ENCODE results near the gene KCNQ5.

KCNQ5 gene

GRCh38 chr6:72963946-72964345 lies 342.1 kb downstream of the KCNQ5 start:
- H3K4me3 ChIP-seq (ENCODE audit: control insufficient read depth, low read depth, low read length) = no peak overlapping the region
- no peak for TF ChIP-seq CTCF (IDR thresholded peaks at IDR 0.05; ENCODE audit: control insufficient read depth, insufficient read depth, low read depth, low read length, missing control alignments)
- no peak for DNase-seq (ENCODE audit: low read depth)

- no peak for DNase-seq (ENCODE audit: low read depth)
- H3K4me3 ChIP-seq (ENCODE audit: control insufficient read depth, low read depth, low read length) = no peak overlapping the region
- no peak for TF ChIP-seq CTCF (IDR thresholded peaks at IDR 0.05; ENCODE audit: control insufficient read depth, insufficient read depth, low read depth, low read length, missing control alignments)
These were observed 344.9 kb downstream of the KCNQ5 start for GRCh38 chr6:72966628-72967280.

- no peak for DNase-seq (ENCODE audit: low read depth)
- no peak overlapping the region for H3K4me3 ChIP-seq (ENCODE audit: control insufficient read depth, low read depth, low read length)
- TF ChIP-seq CTCF (IDR thresholded peaks at IDR 0.05; ENCODE audit: control insufficient read depth, insufficient read depth, low read depth, low read length, missing control alignments) = no peak
These were observed 345.5 kb downstream of the KCNQ5 start for GRCh38 chr6:72967329-72967728.

GRCh38 chr6:72968704-72969103 lies 346.8 kb downstream of the KCNQ5 start:
- no peak for TF ChIP-seq CTCF (IDR thresholded peaks at IDR 0.05; ENCODE audit: control insufficient read depth, insufficient read depth, low read depth, low read length, missing control alignments)
- H3K4me3 ChIP-seq (ENCODE audit: control insufficient read depth, low read depth, low read length) = no peak overlapping the region
- no peak for DNase-seq (ENCODE audit: low read depth)

GRCh38 chr6:72969666-72970065 lies 347.8 kb downstream of the KCNQ5 start:
- TF ChIP-seq CTCF (IDR thresholded peaks at IDR 0.05; ENCODE audit: control insufficient read depth, insufficient read depth, low read depth, low read length, missing control alignments) = no peak
- no peak overlapping the region for H3K4me3 ChIP-seq (ENCODE audit: control insufficient read depth, low read depth, low read length)
- no peak for DNase-seq (ENCODE audit: low read depth)

- no peak for TF ChIP-seq CTCF (IDR thresholded peaks at IDR 0.05; ENCODE audit: control insufficient read depth, insufficient read depth, low read depth, low read length, missing control alignments)
- no peak overlapping the region for H3K4me3 ChIP-seq (ENCODE audit: control insufficient read depth, low read depth, low read length)
- no peak for DNase-seq (ENCODE audit: low read depth)
These were observed 350.7 kb downstream of the KCNQ5 start for GRCh38 chr6:72972579-72972978.
